H1 (cell line): ENCODE results near the gene ERCC6. TPM values are rescaled to one million over a fixed set of nuclear protein-coding genes. Genes with fewer than 3 reads are reported as not detected.

Experiments used
- CBX5 ChIP-seq: fragments of 300-800, 300-1000 bp; sonication (generic); IDR thresholded peaks from 2 replicates; pipeline ENCODE4 v1.7.1; 2016; ENCODE audit warnings: antibody characterized with exemption, low read length, low read depth
- CREB1 ChIP-seq: IDR thresholded peaks from 2 replicates; pipeline ENCODE4 v1.6.1; 2012; ENCODE audit warnings: inconsistent platforms
- KDM4A ChIP-seq: IDR thresholded peaks from one replicate; pipeline ENCODE4 v1.7.1; 2012; ENCODE audit warnings: low read depth, mild to moderate bottlenecking, moderate library complexity, low read length, inconsistent platforms; ENCODE audit not compliant: severe bottlenecking
- SIRT6 ChIP-seq: IDR thresholded peaks from one replicate; pipeline ENCODE4 v1.7.1; 2012; ENCODE audit warnings: low read length, inconsistent platforms
- polyA plus RNA-seq, 7 experiments: library from polyadenylated mRNA; depleted of rRNA in 3 of 7; stranded (reverse) in 5 of 7; unstranded in 2 of 7; fragments of >200 nt in 5 of 7; fragments of 200-250 nt in 2 of 7; gene quantifications; 1 replicate in 5 of 7; 2 replicates in 1 of 7; 4 replicates in 1 of 7; pipeline versions ENCODE4 v1.2.1 to v1.2.3, GENCODE V29; 2011 to 2013; ENCODE audit warnings: missing spikeins in 2 of 7, mixed read lengths in 2 of 7
- total RNA-seq: library from RNA; stranded (reverse); fragmentation: NEBNext Ultra II Directional; extraction: Animal tissue kit (Norgen Biotek cat#: 25700); gene quantifications from 2 replicates; pipeline ENCODE4 v1.2.1, GENCODE V29; 2021

ERCC6 gene
- total and polyA plus RNA-seq, 2 of the 8 experiments (the other 6 are each of a cell fraction or from before 2014, with no cell fraction given): 4.1 to 11.9 TPM

DNA sequence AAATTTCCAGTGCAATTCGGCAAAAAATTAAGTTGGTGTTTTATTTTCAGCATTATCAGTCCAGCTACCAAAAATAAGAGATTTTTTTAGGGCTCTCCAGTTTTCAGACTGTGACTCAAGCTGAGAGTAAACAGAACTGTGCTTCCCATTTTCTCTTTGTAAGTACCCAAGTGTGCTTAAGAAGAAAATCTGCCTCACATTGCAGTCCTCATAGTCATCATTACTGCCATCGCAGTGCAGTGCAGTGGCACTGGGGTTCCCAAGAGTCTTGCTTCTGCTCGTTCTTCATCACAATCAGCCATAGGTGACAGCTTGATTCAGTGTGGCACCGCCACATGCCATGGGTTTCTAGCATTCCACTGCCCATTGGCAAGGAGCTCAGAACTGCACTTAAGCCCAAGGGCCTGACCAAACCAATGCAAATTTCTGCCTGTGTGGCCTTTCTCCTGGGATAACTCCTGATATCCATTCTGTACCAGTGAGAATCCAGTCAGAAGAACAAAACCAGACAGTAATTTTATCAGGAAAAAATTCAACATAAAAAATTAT is 25.6 kb upstream of the ERCC6 start (continued):
- no peak for TF ChIP-seq SIRT6
- no peak for TF ChIP-seq CREB1
- no peak for TF ChIP-seq KDM4A
- no peak for TF ChIP-seq CBX5
